GM23248 (cell line): ENCODE results near the gene FAAH.

Experiments
- EZH2 ChIP-seq: fragments of 200-600 bp; sonication (generic); IDR thresholded peaks from 2 replicates; pipeline ENCODE4 v1.6.1; 2018; ENCODE audit warnings: antibody characterized with exemption, mild to moderate bottlenecking; ENCODE audit not compliant: insufficient read depth, poor library complexity, severe bottlenecking
- EZH2phosphoT487 ChIP-seq: fragments of 200-600 bp; sonication (generic); IDR thresholded peaks from 2 replicates; pipeline ENCODE4 v1.6.1; 2018; ENCODE audit warnings: antibody characterized with exemption, moderate library complexity, mild to moderate bottlenecking, low read depth; ENCODE audit not compliant: insufficient read depth

DNA sequence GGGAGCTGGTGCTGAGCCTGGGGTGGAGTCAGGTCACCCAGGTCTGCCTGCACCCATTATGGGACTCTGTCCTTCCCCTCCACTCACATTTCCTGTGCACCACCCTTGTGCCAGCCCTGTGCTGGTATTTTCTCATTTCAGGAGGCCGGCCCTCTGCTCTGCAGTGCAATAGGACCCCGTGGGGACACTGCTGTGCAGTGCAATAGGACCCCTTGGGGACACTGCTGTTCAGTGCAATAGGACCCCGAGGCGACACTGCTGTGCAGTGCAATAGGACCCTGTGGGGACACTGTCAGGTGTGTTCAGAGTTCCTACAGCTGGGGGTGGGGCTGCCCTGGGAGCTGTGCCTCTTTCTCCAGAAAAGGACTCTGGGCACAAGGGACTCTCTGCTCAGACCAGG is 59.3 kb downstream of the FAAH start:
- TF ChIP-seq EZH2 (no peak), EZH2phosphoT487 (no peak)
